ENCODE results near the gene UPF2. TPM values are rescaled to one million over a fixed set of nuclear protein-coding genes. Genes with fewer than 3 reads are reported as not detected.
A peak's percentile ranks its signal among the peaks of the same experiment; 100 is the strongest.
"Not testable (repeated sequence)": the region's sequence is repeated elsewhere in the genome, so short reads cannot be mapped to it uniquely, and the experiment has no call there.

The UPF2 gene
- total RNA-seq, 1 experiment from 2014 or later, result 30.6 TPM

DNA sequence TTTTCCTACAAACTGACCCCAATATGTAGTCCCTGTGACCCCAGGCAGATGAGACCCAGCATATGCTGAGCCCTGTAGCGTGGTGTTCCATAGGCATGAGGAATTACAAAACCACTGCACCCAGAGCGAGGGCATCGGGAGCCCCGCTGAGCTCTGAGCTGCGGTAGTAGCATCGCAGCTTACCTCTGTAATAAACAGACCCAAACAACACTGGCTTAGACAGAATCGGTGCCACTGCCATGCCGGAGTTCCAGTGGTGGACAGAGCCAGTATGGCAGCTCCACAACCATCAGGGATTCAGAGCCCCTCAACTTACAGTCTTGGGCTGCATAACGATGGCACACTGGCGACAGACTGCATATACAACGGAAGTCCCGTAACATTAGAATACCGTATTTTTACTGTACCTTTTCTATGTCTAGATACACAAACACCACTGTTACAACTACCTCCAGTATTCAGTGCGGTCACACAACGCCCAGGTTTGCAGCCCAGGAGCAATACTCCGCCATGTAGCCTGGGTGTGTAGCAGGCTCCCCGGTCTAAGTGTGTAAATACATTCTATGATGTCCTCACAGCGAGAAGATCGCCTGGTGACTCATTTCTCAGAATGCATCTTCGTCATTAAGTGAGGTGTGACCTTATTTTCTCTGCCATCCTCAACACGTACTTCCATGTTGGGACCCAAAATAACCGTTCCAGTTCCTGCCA is 150.7 kb downstream of the UPF2 start:
- Histone ChIP-seq H3K4me3 (ENCODE audit: low read depth, low read length, poor library complexity, severe bottlenecking) (peak overlapping the region; percentile 78), H3K27me3 (replicated peaks; ENCODE audit: insufficient read depth, low read depth, low read length, poor library complexity) (no peaks in the 10 kb centered on the region), H3K27ac (ENCODE audit: low read depth, low read length, poor library complexity, severe bottlenecking) (peak overlapping the region; percentile 56), H3K36me3 (ENCODE audit: insufficient read depth, low read length, poor library complexity, severe bottlenecking) (peaks cover 34% of the 10 kb centered on the region), H3K9me3 (ENCODE audit: low read depth, low read length, poor library complexity, severe bottlenecking) (no peaks in the 10 kb centered on the region), H3K4me1 (ENCODE audit: insufficient read depth, low read length, poor library complexity, severe bottlenecking) (peaks cover 24% of the 10 kb centered on the region)
- intact Hi-C loops (cut with micrococcal nuclease; ENCODE audit: unreplicated experiment), result no loop called here
- ChIA-PET CTCF (no interaction called here), POLR2A (ENCODE audit: low non-redundant PET) (no interaction called here)
- TF ChIP-seq EZH2 (IDR thresholded peaks at IDR 0.05; ENCODE audit: borderline replicate concordance, low read depth, low read length, poor library complexity, severe bottlenecking), result no peak
- TF ChIP-seq, protein P1, sequence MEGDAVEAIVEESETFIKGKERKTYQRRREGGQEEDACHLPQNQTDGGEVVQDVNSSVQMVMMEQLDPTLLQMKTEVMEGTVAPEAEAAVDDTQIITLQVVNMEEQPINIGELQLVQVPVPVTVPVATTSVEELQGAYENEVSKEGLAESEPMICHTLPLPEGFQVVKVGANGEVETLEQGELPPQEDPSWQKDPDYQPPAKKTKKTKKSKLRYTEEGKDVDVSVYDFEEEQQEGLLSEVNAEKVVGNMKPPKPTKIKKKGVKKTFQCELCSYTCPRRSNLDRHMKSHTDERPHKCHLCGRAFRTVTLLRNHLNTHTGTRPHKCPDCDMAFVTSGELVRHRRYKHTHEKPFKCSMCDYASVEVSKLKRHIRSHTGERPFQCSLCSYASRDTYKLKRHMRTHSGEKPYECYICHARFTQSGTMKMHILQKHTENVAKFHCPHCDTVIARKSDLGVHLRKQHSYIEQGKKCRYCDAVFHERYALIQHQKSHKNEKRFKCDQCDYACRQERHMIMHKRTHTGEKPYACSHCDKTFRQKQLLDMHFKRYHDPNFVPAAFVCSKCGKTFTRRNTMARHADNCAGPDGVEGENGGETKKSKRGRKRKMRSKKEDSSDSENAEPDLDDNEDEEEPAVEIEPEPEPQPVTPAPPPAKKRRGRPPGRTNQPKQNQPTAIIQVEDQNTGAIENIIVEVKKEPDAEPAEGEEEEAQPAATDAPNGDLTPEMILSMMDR (conservative IDR thresholded peaks at IDR 0.05; ENCODE audit: low read depth, low read length), result no peak
- BruUV-seq (replicated peaks), result no TSS peak
- peak; percentile 32 for DNase-seq (ENCODE audit: low spot score)

DNA sequence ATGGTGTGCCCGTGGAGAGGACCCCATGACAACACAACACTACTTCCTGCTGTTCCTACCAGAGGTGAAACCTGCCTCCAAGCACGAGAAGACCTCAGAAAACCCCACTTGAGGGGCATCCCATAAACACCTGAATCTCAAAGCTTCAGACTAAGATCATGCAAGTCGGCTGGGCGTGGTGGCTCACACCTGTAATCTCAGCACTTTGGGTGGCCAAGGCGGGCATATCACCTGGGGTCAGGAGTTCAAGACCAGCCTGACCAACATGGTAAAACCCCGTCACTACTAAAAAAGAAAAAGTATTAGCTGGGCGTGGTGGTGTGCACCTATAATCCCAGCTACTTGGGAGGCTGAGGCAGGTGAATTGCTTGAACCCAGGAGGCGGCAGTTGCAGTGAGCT is 153.3 kb downstream of the UPF2 start:
- H3K27me3 ChIP-seq (replicated peaks; ENCODE audit: insufficient read depth, low read depth, low read length, poor library complexity); DNase-seq (ENCODE audit: low spot score); H3K9me3 ChIP-seq (ENCODE audit: low read depth, low read length, poor library complexity, severe bottlenecking); H3K27ac ChIP-seq (ENCODE audit: low read depth, low read length, poor library complexity, severe bottlenecking); POLR2A ChIA-PET (ENCODE audit: low non-redundant PET); intact Hi-C loops (cut with micrococcal nuclease; ENCODE audit: unreplicated experiment); CTCF ChIA-PET; H3K4me3 ChIP-seq (ENCODE audit: low read depth, low read length, poor library complexity, severe bottlenecking); BruUV-seq (replicated peaks): not testable (repeated sequence)
- peaks cover 17% of the 10 kb centered on the region for H3K4me1 ChIP-seq (ENCODE audit: insufficient read depth, low read length, poor library complexity, severe bottlenecking)
- H3K36me3 ChIP-seq (ENCODE audit: insufficient read depth, low read length, poor library complexity, severe bottlenecking), result peaks cover 52% of the 10 kb centered on the region

DNA sequence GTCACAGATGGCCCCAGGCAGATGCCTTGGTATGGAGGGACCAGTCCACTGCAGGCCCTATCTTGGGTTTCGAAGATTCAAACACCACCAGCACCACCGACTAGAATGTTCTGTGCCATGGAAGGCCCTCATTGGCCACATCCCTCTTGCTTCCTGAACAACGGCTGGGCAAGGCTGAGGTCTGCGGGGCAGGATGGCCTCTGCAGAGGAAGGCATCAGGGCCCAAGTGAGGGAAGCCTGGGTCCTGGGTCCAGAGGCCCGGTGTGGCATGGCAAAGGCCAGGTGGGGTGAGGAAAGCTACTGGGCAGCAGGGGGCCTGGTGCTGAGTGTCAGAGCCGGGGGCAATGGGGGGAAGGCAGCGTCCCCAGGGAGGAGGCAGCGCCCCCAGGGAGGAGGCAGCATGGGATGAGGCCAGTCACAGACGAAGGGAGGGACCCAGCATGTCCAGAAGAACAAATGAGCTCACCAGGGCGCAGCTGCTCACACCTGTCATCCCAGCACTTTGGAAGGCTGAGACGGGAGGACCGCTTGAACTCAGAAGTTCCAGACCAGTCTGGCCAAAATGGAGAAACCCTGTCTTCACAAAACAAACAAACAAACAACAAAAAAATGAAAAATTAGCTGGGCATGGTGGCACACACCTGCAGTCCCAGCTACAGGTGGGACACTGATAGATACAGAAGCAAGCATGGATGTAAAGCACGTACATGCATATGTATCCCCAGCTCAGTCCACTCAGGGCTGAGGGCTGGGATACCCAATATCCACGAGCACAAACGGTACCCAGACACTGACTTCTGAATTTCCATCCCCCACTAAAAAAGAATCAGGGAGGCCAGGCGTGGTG is 155.0 kb downstream of the UPF2 start:
- H3K4me1 ChIP-seq (ENCODE audit: insufficient read depth, low read length, poor library complexity, severe bottlenecking), result peaks cover 17% of the 10 kb centered on the region
- CTCF ChIA-PET, result no interaction called here
- no peak overlapping the region for H3K4me3 ChIP-seq (ENCODE audit: low read depth, low read length, poor library complexity, severe bottlenecking)
- POLR2A ChIA-PET (ENCODE audit: low non-redundant PET), result no interaction called here
- no peak for TF ChIP-seq EZH2 (IDR thresholded peaks at IDR 0.05; ENCODE audit: borderline replicate concordance, low read depth, low read length, poor library complexity, severe bottlenecking)
- TF ChIP-seq, protein P1 (conservative IDR thresholded peaks at IDR 0.05; ENCODE audit: low read depth, low read length), result no peak
- H3K9me3 ChIP-seq (ENCODE audit: low read depth, low read length, poor library complexity, severe bottlenecking), result no peaks in the 10 kb centered on the region
- peaks cover 69% of the 10 kb centered on the region for H3K36me3 ChIP-seq (ENCODE audit: insufficient read depth, low read length, poor library complexity, severe bottlenecking)
- intact Hi-C loops (cut with micrococcal nuclease; ENCODE audit: unreplicated experiment), result no loop called here
- DNase-seq (ENCODE audit: low spot score), result no peak
- no peaks in the 10 kb centered on the region for H3K27me3 ChIP-seq (replicated peaks; ENCODE audit: insufficient read depth, low read depth, low read length, poor library complexity)
- BruUV-seq (replicated peaks), result no TSS peak
- peak overlapping the region; percentile 59 for H3K27ac ChIP-seq (ENCODE audit: low read depth, low read length, poor library complexity, severe bottlenecking)

All from A673 (cell line).